NCI-H446 treated with DMSO at 0.1 percent for 48 hours (cell line): ENCODE data around the gene TM9SF4.

Source experiments
- DNase-seq: peaks from one replicate; lab custom pipeline; 2025; lab: John Stamatoyannopoulos, UW

The TM9SF4 gene

DNA sequence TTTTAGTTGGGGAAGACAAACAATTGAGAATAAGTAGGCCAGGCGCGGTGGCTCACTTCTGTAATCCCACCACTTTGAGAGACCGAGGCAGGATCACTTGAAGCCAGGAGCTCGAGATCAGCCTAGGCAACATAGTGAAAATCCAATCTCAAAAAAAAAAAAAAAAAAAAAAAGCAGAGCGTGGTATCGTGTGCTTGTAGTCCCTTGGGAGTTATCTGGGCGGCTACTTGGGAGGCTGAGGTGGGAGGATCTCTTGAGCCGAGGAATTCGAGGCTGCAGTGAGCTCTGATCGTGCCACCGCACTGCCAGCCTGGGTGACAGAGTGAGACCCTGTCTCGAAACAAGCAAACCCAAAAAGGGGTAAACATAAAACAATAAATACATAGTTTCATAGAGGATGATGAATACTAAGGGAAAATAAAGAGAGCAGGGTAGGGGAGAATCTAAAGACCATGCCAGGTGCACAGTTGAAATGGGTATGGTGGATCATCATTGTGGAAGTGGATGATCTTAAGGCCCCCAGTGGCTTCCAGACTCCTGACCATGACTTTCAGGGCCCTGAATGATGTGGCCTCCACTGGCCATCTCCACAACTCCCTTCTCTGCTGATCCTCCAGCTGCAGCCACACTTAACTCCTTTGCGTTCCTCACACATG is 99.1 kb downstream of the TM9SF4 start:
- DNase-seq: no peak

DNA sequence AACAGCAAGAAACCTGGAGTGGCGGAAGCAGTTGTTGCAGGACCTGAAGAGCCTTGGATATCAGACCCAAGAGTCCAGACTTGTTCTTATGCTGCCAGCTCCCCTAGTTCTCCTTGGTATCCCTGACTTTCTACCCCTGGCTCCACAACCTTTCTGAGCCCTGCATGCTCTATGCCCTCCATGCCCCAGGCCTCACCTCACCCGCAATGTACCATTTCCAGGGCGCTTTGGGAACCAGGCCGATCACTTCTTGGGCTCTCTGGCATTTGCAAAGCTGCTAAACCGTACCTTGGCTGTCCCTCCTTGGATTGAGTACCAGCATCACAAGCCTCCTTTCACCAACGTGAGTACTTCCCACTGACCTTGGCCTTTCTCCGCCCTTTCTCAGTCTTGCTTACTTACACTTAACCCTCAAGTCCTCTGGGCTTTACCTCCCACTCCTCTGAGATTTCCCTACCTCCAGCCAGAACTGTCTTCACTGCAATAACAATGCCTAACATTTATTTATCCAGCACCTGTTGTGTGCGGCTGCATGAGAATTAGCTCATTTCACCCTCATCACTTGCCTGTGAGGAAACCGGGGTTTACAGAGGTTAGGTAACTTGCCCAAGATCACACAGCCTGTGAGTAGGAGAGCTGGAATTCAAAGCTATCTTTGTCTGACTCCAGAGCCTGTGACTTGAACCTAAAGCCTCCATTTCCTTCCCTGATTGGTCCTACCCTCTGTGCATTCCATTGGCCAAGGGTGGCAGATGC is 100.5 kb downstream of the TM9SF4 start:
- DNase-seq: no peak

DNA sequence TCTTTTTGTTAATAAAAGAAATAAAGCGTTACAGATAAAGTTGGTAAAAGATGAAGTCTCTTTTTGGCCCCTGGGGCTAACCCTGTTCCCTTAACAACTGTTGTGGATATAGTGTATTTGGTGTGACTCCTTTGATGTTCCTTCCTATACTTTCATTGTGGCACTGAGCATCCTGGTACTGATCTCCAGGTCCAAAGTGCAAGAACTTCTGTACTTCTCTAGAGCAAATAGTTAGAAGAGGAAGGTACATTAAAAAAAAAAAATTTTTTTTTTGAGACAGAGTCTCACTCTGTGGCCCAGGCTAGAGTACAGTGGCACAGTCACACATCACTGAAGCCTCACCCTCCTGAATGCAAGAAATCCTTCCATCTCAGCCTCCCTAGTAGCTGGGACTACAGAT is 104.4 kb downstream of the TM9SF4 start:
- DNase-seq: no peak

DNA sequence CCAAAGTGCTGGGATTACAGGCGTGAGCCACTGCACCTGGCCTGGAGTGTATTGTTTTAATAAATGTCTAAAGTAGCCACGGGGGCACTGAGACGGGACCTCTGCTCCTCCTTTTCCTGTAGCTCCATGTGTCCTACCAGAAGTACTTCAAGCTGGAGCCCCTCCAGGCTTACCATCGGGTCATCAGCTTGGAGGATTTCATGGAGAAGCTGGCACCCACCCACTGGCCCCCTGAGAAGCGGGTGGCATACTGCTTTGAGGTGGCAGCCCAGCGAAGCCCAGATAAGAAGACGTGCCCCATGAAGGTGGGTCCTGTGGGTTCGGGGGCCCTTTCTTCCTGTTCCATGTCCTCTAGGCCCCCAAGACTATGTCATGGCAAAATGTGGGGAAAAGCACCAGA is 105.6 kb downstream of the TM9SF4 start:
- DNase-seq: no peak

DNA sequence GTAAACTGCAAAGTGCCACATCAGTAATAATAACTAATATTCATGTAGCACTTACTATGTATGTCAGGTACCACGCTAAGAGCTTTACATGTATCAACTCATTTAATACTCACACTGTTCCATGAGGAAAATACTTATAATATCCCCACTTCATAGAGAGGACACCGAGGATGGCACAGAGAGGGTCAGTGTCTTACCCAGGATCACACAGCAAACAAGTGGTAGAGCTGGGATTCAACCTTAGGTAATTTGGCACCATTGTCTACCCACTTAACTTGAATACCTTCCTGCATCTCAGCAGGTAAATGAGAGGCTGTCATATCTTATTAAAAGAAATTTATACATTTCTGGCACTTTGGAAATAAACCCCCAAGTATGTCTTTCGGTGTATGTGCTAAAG is 106.2 kb downstream of the TM9SF4 start:
- no peak for DNase-seq

DNA sequence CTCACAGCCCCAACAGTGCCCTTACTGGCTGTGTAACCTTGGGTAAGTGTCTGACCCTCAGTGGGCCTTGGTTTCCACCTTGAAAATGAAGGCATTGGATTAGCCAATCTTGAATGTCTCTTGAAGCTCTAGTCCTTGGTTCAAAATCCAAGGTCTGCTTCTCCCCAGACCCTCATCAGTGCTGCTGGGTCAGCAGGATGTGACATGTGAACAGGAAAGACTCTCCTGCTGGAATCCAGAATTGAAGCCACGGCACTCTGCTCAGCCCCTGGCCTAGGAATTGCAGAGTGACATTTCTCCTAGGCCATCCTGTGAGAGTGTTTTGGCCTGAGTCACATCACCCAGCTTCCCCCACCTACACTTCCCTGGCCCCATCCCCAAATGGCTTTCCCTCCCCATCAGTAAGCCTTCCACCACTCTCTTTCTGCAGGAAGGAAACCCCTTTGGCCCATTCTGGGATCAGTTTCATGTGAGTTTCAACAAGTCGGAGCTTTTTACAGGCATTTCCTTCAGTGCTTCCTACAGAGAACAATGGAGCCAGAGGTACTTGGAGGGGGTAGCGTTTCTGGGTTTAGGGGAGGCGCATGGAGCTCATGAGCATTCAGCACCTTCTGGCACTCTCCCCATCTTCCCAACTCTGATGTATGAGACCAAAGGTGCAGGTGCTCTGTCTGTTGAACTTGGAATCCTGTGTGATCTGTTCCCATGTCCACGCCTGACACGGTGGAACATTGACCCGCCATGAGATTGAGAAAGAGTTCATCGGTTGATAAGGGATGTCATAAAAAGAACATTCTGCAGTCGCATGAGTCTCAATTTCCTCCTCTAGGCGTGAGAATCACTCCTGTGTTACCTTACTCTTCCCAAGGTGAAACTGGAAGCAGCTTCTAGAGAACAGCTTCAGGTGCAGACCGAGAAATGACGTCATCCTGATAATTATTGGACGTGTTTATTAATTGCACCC is 106.9 kb downstream of the TM9SF4 start:
- no peak for DNase-seq
